SK-N-SH (cell line): Measurements from ENCODE around the gene LRRC26.

Source experiments
- EP300 ChIP-seq, 2 experiments: IDR thresholded peaks; 2 replicates each; pipeline versions ENCODE4 v1.4.0 to v1.6.1; 2012; ENCODE audit warnings: borderline replicate concordance in 1 of 2, low read depth in 1 of 2, low read length in 1 of 2
- NFIC ChIP-seq: IDR thresholded peaks from 2 replicates; pipeline ENCODE4 v1.4.0; 2012; ENCODE audit warnings: borderline replicate concordance
- POLR2AphosphoS5 ChIP-seq: IDR thresholded peaks from 2 replicates; pipeline ENCODE4 v1.6.1; 2012; ENCODE audit warnings: low read depth, low read length
- TAF1 ChIP-seq: IDR thresholded peaks from 2 replicates; pipeline ENCODE4 v1.6.1; 2012; ENCODE audit warnings: low read depth, mild to moderate bottlenecking, low read length, moderate library complexity, borderline replicate concordance
- TEAD4 ChIP-seq: IDR thresholded peaks from 2 replicates; pipeline ENCODE4 v1.4.0; 2012; ENCODE audit warnings: mild to moderate bottlenecking, borderline replicate concordance; ENCODE audit not compliant: insufficient read depth
- TF ChIP-seq, protein P1 (sequence below): fragments of 200-600 bp; sonication (generic); IDR thresholded peaks from 2 replicates; pipeline ENCODE4 v1.6.1; 2017; ENCODE audit warnings: antibody characterized with exemption, mild to moderate bottlenecking, moderate library complexity

DNA sequence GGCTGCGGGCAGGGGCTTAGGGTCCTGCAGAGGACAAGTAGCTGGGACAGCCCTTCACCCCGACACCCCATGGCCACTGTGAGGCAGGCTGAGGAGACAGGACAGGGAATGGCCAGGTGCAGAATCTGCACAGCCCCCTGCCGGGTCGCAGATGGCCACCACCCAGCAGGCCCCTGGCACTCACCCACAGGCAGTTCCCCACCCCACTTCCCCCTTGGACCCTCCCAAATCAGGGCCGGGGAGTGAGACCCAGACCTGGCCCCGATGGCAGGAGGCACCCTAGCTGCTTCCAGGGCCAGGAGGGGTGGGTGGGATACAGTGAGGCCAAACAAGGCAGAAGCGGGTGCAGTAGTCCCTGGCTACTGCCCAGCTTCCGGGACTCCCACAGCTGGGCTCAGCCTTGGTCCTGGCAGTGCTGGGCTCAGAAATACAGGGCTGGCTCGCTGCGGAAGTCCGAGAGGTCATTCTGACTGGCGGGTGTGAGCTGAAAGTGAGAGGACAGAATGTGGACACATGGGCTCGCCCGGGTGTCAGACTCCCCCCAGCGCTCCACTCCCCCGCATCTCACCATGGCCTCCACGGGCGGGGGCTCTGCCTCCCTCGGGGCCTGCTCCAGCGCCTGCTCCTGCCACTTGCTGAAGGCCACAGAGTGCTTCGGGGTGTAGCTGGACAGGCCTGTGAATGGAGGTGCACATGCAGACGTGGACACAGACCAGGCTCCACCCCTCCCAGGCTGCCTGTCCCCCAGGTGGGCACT, 22.0 kb upstream of the LRRC26 start:
- TF ChIP-seq, protein P1, sequence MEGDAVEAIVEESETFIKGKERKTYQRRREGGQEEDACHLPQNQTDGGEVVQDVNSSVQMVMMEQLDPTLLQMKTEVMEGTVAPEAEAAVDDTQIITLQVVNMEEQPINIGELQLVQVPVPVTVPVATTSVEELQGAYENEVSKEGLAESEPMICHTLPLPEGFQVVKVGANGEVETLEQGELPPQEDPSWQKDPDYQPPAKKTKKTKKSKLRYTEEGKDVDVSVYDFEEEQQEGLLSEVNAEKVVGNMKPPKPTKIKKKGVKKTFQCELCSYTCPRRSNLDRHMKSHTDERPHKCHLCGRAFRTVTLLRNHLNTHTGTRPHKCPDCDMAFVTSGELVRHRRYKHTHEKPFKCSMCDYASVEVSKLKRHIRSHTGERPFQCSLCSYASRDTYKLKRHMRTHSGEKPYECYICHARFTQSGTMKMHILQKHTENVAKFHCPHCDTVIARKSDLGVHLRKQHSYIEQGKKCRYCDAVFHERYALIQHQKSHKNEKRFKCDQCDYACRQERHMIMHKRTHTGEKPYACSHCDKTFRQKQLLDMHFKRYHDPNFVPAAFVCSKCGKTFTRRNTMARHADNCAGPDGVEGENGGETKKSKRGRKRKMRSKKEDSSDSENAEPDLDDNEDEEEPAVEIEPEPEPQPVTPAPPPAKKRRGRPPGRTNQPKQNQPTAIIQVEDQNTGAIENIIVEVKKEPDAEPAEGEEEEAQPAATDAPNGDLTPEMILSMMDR: no peak
- no peak for TF ChIP-seq EP300 (IDR thresholded peaks at IDR 0.05; ENCODE audit: borderline replicate concordance in 1 of 2, low read depth in 1 of 2, low read length in 1 of 2)
- no peak for TF ChIP-seq TEAD4
- no peak for TF ChIP-seq POLR2AphosphoS5
- no peak for TF ChIP-seq NFIC
- no peak for TF ChIP-seq TAF1
